GM08714 (cell line): ENCODE results near the gene PLEKHA5.

Experiments used
- H3K4me3 ChIP-seq: fragments of 200-500 bp; sonication (Bioruptor generic); 2 replicates; pipeline ENCODE4 v1.5.1; 2014; ENCODE audit warnings: mild to moderate bottlenecking, low read length, inconsistent platforms
- ZNF274 ChIP-seq: IDR thresholded peaks from 2 replicates; pipeline ENCODE4 v1.6.1; 2012; ENCODE audit warnings: mild to moderate bottlenecking, low read depth, low read length

The PLEKHA5 gene

GRCh38 chr12:19273482-19274330 is 144.2 kb downstream of the PLEKHA5 start:
- no peak overlapping the region for H3K4me3 ChIP-seq
- TF ChIP-seq ZNF274 = no peak

GRCh38 chr12:19276767-19277166 is 147.2 kb downstream of the PLEKHA5 start:
- no peak for TF ChIP-seq ZNF274
- H3K4me3 ChIP-seq = no peak overlapping the region

GRCh38 chr12:19277711-19278110 is 148.2 kb downstream of the PLEKHA5 start:
- no peak overlapping the region for H3K4me3 ChIP-seq
- TF ChIP-seq ZNF274 = no peak

- no peak overlapping the region for H3K4me3 ChIP-seq
- no peak for TF ChIP-seq ZNF274
Observed at GRCh38 chr12:19278407-19278806, 148.9 kb downstream of the PLEKHA5 start.

- no peak overlapping the region for H3K4me3 ChIP-seq
- TF ChIP-seq ZNF274 = no peak
Observed at GRCh38 chr12:19282133-19282699, 152.7 kb downstream of the PLEKHA5 start.

- no peak for TF ChIP-seq ZNF274
- H3K4me3 ChIP-seq = no peak overlapping the region
Observed at GRCh38 chr12:19284658-19285057, 155.1 kb downstream of the PLEKHA5 start.

GRCh38 chr12:19285793-19286448 is 156.4 kb downstream of the PLEKHA5 start:
- TF ChIP-seq ZNF274 = no peak
- no peak overlapping the region for H3K4me3 ChIP-seq

- H3K4me3 ChIP-seq = no peak overlapping the region
- no peak for TF ChIP-seq ZNF274
Observed at GRCh38 chr12:19287302-19287701, 157.8 kb downstream of the PLEKHA5 start.

- H3K4me3 ChIP-seq = no peak overlapping the region
- TF ChIP-seq ZNF274 = no peak
Observed at GRCh38 chr12:19288161-19288560, 158.6 kb downstream of the PLEKHA5 start.

- no peak overlapping the region for H3K4me3 ChIP-seq
- no peak for TF ChIP-seq ZNF274
Observed at GRCh38 chr12:19288603-19289244, 159.2 kb downstream of the PLEKHA5 start.

GRCh38 chr12:19298836-19299605 is 169.5 kb downstream of the PLEKHA5 start:
- H3K4me3 ChIP-seq = no peak overlapping the region
- TF ChIP-seq ZNF274 = no peak

- no peak overlapping the region for H3K4me3 ChIP-seq
- no peak for TF ChIP-seq ZNF274
Observed at GRCh38 chr12:19299765-19300164, 170.2 kb downstream of the PLEKHA5 start.

- H3K4me3 ChIP-seq = no peak overlapping the region
- no peak for TF ChIP-seq ZNF274
Observed at GRCh38 chr12:19301223-19301622, 171.7 kb downstream of the PLEKHA5 start.

GRCh38 chr12:19301688-19302087 is 172.2 kb downstream of the PLEKHA5 start:
- TF ChIP-seq ZNF274 = no peak
- no peak overlapping the region for H3K4me3 ChIP-seq
